SK-N-SH (cell line): ENCODE data around the gene CLMN. TPM values are rescaled to one million over a fixed set of nuclear protein-coding genes. Genes with fewer than 3 reads are reported as not detected.

Experiments
- CTCF ChIA-PET: fragments of 300-600, 350-600 bp; formaldehyde crosslinking; extraction: SDS; loops from one replicate; lab custom pipeline; 2021; lab: Yijun Ruan, JAX
- POLR2A ChIA-PET: fragments of 350-600 bp; sonication (Branson Sonifier 250); formaldehyde crosslinking; extraction: SDS; loops from one replicate; lab custom pipeline; 2020; ENCODE audit warnings: antibody characterized with exemption, inconsistent platforms; lab: Yijun Ruan, JAX
- DNase-seq: peaks from one replicate; pipeline ENCODE4 v3.0.0; 2012
- H2AFZ ChIP-seq: fragments of 200-600 bp; sonication (generic); 2 replicates; pipeline ENCODE4 v1.8.1; 2016; ENCODE audit warnings: antibody characterized with exemption, mild to moderate bottlenecking, low read depth
- H3F3A ChIP-seq: fragments of 200-600 bp; sonication (generic); replicated peaks from 2 replicates; pipeline ENCODE3; 2016; ENCODE audit warnings: antibody characterized with exemption, mild to moderate bottlenecking; ENCODE audit not compliant: insufficient read depth
- H3K27ac ChIP-seq, 2 experiments: fragments of 200-500 bp in 1 of 2; fragments of 200-600 bp in 1 of 2; sonication (Bioruptor generic) in 1 of 2; sonication (generic), shearing (Covaris generic) in 1 of 2; 2 replicates each; pipeline versions ENCODE4 v1.5.1 to v1.6.1; 2014 to 2016; ENCODE audit warnings: low read depth in 2 of 2, inconsistent platforms in 1 of 2, low read length in 1 of 2, mild to moderate bottlenecking in 1 of 2, mixed read lengths in 1 of 2
- H3K27me3 ChIP-seq: fragments of 200-600 bp; sonication (generic), shearing (Covaris generic); 2 replicates; pipeline ENCODE4 v1.6.1; 2016; ENCODE audit warnings: mixed run types; ENCODE audit not compliant: insufficient read depth
- H3K36me3 ChIP-seq, 2 experiments: fragments of 200-500 bp in 1 of 2; fragments of 200-600 bp in 1 of 2; sonication (Bioruptor generic) in 1 of 2; sonication (generic) in 1 of 2; replicated peaks in 1 of 2; 2 replicates each; pipeline versions ENCODE3 to v1.5.1; 2014 to 2016; ENCODE audit warnings: low read length in 1 of 2, mild to moderate bottlenecking in 1 of 2; ENCODE audit not compliant: insufficient read depth in 2 of 2, control insufficient read depth in 1 of 2
- H3K4me1 ChIP-seq, 2 experiments: fragments of 200-500 bp in 1 of 2; fragments of 200-600 bp in 1 of 2; sonication (Bioruptor generic) in 1 of 2; sonication (generic), shearing (Covaris generic) in 1 of 2; 2 replicates each; pipeline versions ENCODE4 v1.5.1 to v1.6.1; 2014 to 2016; ENCODE audit warnings: low read depth in 1 of 2, low read length in 1 of 2, mixed run types in 1 of 2; ENCODE audit not compliant: insufficient read depth in 2 of 2, control insufficient read depth in 1 of 2
- H3K4me2 ChIP-seq: fragments of 200-600 bp; sonication (generic), shearing (Covaris generic); 2 replicates; pipeline ENCODE4 v1.6.1; 2017; ENCODE audit warnings: mixed run types
- H3K4me3 ChIP-seq, 2 experiments: fragments of 200-500 bp in 1 of 2; fragments of 200-600 bp in 1 of 2; sonication (Bioruptor generic) in 1 of 2; sonication (generic), shearing (Covaris generic) in 1 of 2; 2 replicates each; pipeline versions ENCODE4 v1.5.1 to v1.8.1; 2014 to 2016; ENCODE audit warnings: low read depth in 2 of 2, inconsistent platforms in 1 of 2, low read length in 1 of 2, mild to moderate bottlenecking in 1 of 2, mixed read lengths in 1 of 2, moderate library complexity in 1 of 2
- H3K79me2 ChIP-seq: fragments of 200-600 bp; sonication (generic); 2 replicates; pipeline ENCODE4 v1.8.1; 2017; ENCODE audit warnings: mild to moderate bottlenecking; ENCODE audit not compliant: insufficient read depth
- H3K9ac ChIP-seq: fragments of 200-600 bp; sonication (generic); 2 replicates; pipeline ENCODE4 v1.6.1; 2017; ENCODE audit warnings: mixed run types
- H3K9me2 ChIP-seq: fragments of 200-600 bp; sonication (generic); 2 replicates; pipeline ENCODE4 v1.6.1; 2017; ENCODE audit warnings: mixed run types
- H3K9me3 ChIP-seq: fragments of 200-600 bp; sonication (generic); 2 replicates; pipeline ENCODE4 v1.6.1; 2017; ENCODE audit warnings: mixed run types, mild to moderate bottlenecking, moderate library complexity
- H4K20me1 ChIP-seq: fragments of 200-600 bp; sonication (generic); 2 replicates; pipeline ENCODE4 v1.6.1; 2017; ENCODE audit warnings: mild to moderate bottlenecking, mixed run types; ENCODE audit not compliant: insufficient read depth
- CHD2 ChIP-seq: fragments of 150-350 bp; IDR thresholded peaks from 2 replicates; pipeline ENCODE4 v1.6.1; 2018; ENCODE audit warnings: low read length; ENCODE audit not compliant: partially characterized antibody
- ELF1 ChIP-seq: IDR thresholded peaks from 2 replicates; pipeline ENCODE4 v1.4.0; 2012
- EZH2phosphoT487 ChIP-seq: fragments of 200-600 bp; sonication (generic); IDR thresholded peaks from 2 replicates; pipeline ENCODE4 v1.6.1; 2017; ENCODE audit warnings: low read depth, mixed run types, mild to moderate bottlenecking, antibody characterized with exemption, moderate library complexity, borderline replicate concordance
- FOSL2 ChIP-seq: IDR thresholded peaks from 2 replicates; pipeline ENCODE4 v1.4.0; 2012; ENCODE audit warnings: low read depth, mild to moderate bottlenecking, moderate library complexity, borderline replicate concordance
- FOXM1 ChIP-seq: IDR thresholded peaks from 2 replicates; pipeline ENCODE4 v1.4.0; 2012; ENCODE audit warnings: low read depth, mild to moderate bottlenecking
- GATA2 ChIP-seq: sonication (generic); formaldehyde crosslinking; IDR thresholded peaks from 2 replicates; pipeline ENCODE4 v1.5.0; 2020; ENCODE audit warnings: mild to moderate bottlenecking, missing genetic modification reagents
- MXI1 ChIP-seq: IDR thresholded peaks from 2 replicates; pipeline ENCODE4 v1.6.1; 2012; ENCODE audit warnings: mild to moderate bottlenecking, low read depth, low read length, improper control_type of control experiment
- NRF1 ChIP-seq: IDR thresholded peaks from 2 replicates; pipeline ENCODE4 v1.6.1; 2012; ENCODE audit warnings: low read depth, mild to moderate bottlenecking, low read length
- POLR2AphosphoS5 ChIP-seq: IDR thresholded peaks from 2 replicates; pipeline ENCODE4 v1.6.1; 2012; ENCODE audit warnings: low read depth, low read length
- RCOR1 ChIP-seq: fragments of 150-350 bp; IDR thresholded peaks from 2 replicates; pipeline ENCODE4 v1.6.1; 2017; ENCODE audit warnings: antibody characterized with exemption, low read length
- RXRA ChIP-seq: IDR thresholded peaks from 2 replicates; pipeline ENCODE4 v1.4.0; 2012; ENCODE audit warnings: low read depth, mild to moderate bottlenecking, borderline replicate concordance
- SIN3A ChIP-seq: IDR thresholded peaks from 2 replicates; pipeline ENCODE4 v1.6.1; 2012; ENCODE audit warnings: low read depth, mild to moderate bottlenecking, low read length, moderate library complexity, borderline replicate concordance
- SMC3 ChIP-seq: IDR thresholded peaks from 2 replicates; pipeline ENCODE4 v1.6.1; 2012; ENCODE audit warnings: low read depth, low read length, improper control_type of control experiment
- TEAD4 ChIP-seq: IDR thresholded peaks from 2 replicates; pipeline ENCODE4 v1.4.0; 2012; ENCODE audit warnings: mild to moderate bottlenecking, borderline replicate concordance; ENCODE audit not compliant: insufficient read depth
- WGBS: methylation state at CpG from one replicate; pipeline ENCODE4 v1.1.6; 2017; ENCODE audit warnings: low lambda C conversion rate; 5-methylcytosine and 5-hydroxymethylcytosine counted together
- polyA plus RNA-seq, 3 experiments: library from polyadenylated mRNA; depleted of rRNA; stranded (reverse); fragments of >200 nt; gene quantifications; 2 replicates each; pipeline ENCODE4 v1.2.3, GENCODE V29; 2012
- TF ChIP-seq, protein P1 (sequence below): fragments of 150-350 bp; IDR thresholded peaks from 2 replicates; pipeline ENCODE4 v1.6.1; 2017; ENCODE audit warnings: antibody characterized with exemption, low read length, low read depth, borderline replicate concordance
- TF ChIP-seq, protein P2 (sequence below): IDR thresholded peaks from 2 replicates; pipeline ENCODE4 v1.4.0; 2012; ENCODE audit warnings: low read depth
- TF ChIP-seq, protein P3 (sequence below): IDR thresholded peaks from 2 replicates; pipeline ENCODE4 v1.4.0; 2012; ENCODE audit warnings: low read depth, borderline replicate concordance
- TF ChIP-seq, protein P4 (sequence below): IDR thresholded peaks from 2 replicates; pipeline ENCODE4 v1.6.1; 2012; ENCODE audit warnings: mild to moderate bottlenecking, low read depth, low read length, moderate library complexity
- TF ChIP-seq, protein P5 (sequence below): fragments of 200-600 bp; sonication (generic); IDR thresholded peaks from 2 replicates; pipeline ENCODE4 v1.6.1; 2017; ENCODE audit warnings: antibody characterized with exemption, mild to moderate bottlenecking, moderate library complexity

Gene CLMN
- polyA plus RNA-seq, 1 of the 3 experiments (the other 2 are of a cell fraction), result 1.4 TPM

DNA sequence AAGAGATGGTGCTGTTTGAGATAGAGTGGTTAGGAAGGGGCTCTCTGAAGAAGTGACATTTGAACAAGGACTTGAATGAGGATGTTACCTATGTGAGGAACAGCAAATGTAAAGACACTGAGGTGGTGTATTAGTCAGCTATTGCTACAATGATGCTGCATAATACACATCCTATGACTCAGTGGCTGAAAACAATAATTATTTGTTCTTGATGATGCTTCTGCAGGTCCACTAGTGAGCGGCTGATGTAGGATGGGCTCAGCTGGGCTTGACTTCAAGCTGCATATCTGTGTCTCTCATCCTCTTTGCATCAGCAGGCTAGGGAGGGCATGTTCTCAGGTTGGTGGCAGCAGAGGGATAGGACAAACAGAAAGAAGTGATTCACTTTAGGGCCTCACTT is 21.4 kb upstream of the CLMN start:
- no peak for DNase-seq
- no peaks in the 10 kb centered on the region for H3K9me3 ChIP-seq
- no peaks in the 10 kb centered on the region for H3K36me3 ChIP-seq
- TF ChIP-seq SIN3A (no peak), CHD2 (no peak), GATA2 (CRISPR knock-in tag) (no peak), NRF1 (no peak), EZH2phosphoT487 (no peak), TEAD4 (no peak), MXI1 (no peak), RXRA (no peak), SMC3 (no peak), POLR2AphosphoS5 (no peak), ELF1 (no peak), FOSL2 (no peak), FOXM1 (no peak), RCOR1 (no peak)
- TF ChIP-seq, protein P1, sequence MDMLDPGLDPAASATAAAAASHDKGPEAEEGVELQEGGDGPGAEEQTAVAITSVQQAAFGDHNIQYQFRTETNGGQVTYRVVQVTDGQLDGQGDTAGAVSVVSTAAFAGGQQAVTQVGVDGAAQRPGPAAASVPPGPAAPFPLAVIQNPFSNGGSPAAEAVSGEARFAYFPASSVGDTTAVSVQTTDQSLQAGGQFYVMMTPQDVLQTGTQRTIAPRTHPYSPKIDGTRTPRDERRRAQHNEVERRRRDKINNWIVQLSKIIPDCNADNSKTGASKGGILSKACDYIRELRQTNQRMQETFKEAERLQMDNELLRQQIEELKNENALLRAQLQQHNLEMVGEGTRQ, result no peak
- TF ChIP-seq, protein P2, sequence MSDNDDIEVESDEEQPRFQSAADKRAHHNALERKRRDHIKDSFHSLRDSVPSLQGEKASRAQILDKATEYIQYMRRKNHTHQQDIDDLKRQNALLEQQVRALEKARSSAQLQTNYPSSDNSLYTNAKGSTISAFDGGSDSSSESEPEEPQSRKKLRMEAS, result no peak
- TF ChIP-seq, protein P3, sequence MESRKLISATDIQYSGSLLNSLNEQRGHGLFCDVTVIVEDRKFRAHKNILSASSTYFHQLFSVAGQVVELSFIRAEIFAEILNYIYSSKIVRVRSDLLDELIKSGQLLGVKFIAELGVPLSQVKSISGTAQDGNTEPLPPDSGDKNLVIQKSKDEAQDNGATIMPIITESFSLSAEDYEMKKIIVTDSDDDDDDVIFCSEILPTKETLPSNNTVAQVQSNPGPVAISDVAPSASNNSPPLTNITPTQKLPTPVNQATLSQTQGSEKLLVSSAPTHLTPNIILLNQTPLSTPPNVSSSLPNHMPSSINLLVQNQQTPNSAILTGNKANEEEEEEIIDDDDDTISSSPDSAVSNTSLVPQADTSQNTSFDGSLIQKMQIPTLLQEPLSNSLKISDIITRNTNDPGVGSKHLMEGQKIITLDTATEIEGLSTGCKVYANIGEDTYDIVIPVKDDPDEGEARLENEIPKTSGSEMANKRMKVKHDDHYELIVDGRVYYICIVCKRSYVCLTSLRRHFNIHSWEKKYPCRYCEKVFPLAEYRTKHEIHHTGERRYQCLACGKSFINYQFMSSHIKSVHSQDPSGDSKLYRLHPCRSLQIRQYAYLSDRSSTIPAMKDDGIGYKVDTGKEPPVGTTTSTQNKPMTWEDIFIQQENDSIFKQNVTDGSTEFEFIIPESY, result no peak
- TF ChIP-seq, protein P4, sequence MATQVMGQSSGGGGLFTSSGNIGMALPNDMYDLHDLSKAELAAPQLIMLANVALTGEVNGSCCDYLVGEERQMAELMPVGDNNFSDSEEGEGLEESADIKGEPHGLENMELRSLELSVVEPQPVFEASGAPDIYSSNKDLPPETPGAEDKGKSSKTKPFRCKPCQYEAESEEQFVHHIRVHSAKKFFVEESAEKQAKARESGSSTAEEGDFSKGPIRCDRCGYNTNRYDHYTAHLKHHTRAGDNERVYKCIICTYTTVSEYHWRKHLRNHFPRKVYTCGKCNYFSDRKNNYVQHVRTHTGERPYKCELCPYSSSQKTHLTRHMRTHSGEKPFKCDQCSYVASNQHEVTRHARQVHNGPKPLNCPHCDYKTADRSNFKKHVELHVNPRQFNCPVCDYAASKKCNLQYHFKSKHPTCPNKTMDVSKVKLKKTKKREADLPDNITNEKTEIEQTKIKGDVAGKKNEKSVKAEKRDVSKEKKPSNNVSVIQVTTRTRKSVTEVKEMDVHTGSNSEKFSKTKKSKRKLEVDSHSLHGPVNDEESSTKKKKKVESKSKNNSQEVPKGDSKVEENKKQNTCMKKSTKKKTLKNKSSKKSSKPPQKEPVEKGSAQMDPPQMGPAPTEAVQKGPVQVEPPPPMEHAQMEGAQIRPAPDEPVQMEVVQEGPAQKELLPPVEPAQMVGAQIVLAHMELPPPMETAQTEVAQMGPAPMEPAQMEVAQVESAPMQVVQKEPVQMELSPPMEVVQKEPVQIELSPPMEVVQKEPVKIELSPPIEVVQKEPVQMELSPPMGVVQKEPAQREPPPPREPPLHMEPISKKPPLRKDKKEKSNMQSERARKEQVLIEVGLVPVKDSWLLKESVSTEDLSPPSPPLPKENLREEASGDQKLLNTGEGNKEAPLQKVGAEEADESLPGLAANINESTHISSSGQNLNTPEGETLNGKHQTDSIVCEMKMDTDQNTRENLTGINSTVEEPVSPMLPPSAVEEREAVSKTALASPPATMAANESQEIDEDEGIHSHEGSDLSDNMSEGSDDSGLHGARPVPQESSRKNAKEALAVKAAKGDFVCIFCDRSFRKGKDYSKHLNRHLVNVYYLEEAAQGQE, result no peak
- TF ChIP-seq, protein P5, sequence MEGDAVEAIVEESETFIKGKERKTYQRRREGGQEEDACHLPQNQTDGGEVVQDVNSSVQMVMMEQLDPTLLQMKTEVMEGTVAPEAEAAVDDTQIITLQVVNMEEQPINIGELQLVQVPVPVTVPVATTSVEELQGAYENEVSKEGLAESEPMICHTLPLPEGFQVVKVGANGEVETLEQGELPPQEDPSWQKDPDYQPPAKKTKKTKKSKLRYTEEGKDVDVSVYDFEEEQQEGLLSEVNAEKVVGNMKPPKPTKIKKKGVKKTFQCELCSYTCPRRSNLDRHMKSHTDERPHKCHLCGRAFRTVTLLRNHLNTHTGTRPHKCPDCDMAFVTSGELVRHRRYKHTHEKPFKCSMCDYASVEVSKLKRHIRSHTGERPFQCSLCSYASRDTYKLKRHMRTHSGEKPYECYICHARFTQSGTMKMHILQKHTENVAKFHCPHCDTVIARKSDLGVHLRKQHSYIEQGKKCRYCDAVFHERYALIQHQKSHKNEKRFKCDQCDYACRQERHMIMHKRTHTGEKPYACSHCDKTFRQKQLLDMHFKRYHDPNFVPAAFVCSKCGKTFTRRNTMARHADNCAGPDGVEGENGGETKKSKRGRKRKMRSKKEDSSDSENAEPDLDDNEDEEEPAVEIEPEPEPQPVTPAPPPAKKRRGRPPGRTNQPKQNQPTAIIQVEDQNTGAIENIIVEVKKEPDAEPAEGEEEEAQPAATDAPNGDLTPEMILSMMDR, result no peak
- no peaks in the 10 kb centered on the region for H4K20me1 ChIP-seq
- no peak overlapping the region for H3K9ac ChIP-seq
- H3K27ac ChIP-seq, result no peak overlapping the region
- H3K27me3 ChIP-seq, result no peaks in the 10 kb centered on the region; the same call in 1 of the 2 replicates
- WGBS, result 74% methylated on average over 1 of the region's 1 CpG
- H3K4me1 ChIP-seq, result no peaks in the 10 kb centered on the region
- no peak overlapping the region for H3K4me3 ChIP-seq
- ChIA-PET CTCF (interaction anchor here (0.9 to 1.5 kb wide), 2 partner anchors 21 to 651 kb away, joined by 3 read pairs; no protein-coding TSS in a partner anchor), POLR2A (no interaction called here)
- H3K9me2 ChIP-seq, result no peaks in the 10 kb centered on the region
- no peaks in the 10 kb centered on the region for H3K79me2 ChIP-seq
- H2AFZ ChIP-seq, result no peak overlapping the region
- H3F3A ChIP-seq, result no peaks in the 10 kb centered on the region
- no peak overlapping the region for H3K4me2 ChIP-seq
